GM12878 (cell line): ENCODE results near the gene CABLES1.

ENCODE experiments used
- CREB1 ChIP-seq: IDR thresholded peaks from 2 replicates; pipeline ENCODE4 v1.6.1; 2012; ENCODE audit warnings: low read depth, mild to moderate bottlenecking, inconsistent platforms
- EZH2 ChIP-seq: IDR thresholded peaks from 2 replicates; pipeline ENCODE4 v1.6.1; 2012; ENCODE audit warnings: low read depth, mild to moderate bottlenecking, control low read depth, inconsistent platforms, low read length, borderline replicate concordance; ENCODE audit not compliant: control insufficient read depth
- FOS ChIP-seq: IDR thresholded peaks from 3 replicates; pipeline ENCODE4 v1.6.1; 2011; ENCODE audit warnings: borderline replicate concordance; ENCODE audit not compliant: insufficient read length; ENCODE audit errors: extremely low read depth
- SRF ChIP-seq, 2 experiments: IDR thresholded peaks; 2 replicates each; pipeline ENCODE4 v1.6.1; 2011; ENCODE audit warnings: low read depth in 2 of 2, low read length in 2 of 2, mild to moderate bottlenecking in 1 of 2, moderate library complexity in 1 of 2
- TF ChIP-seq, protein P1 (sequence below): IDR thresholded peaks from 2 replicates; pipeline ENCODE4 v1.6.1; 2011; ENCODE audit warnings: low read depth, mild to moderate bottlenecking, low read length, moderate library complexity, borderline replicate concordance; ENCODE audit errors: extremely low read depth
- TF ChIP-seq, protein P2 (sequence below), 3 experiments: IDR thresholded peaks in 2 of 3; conservative IDR thresholded peaks in 1 of 3; 2 replicates each; pipeline ENCODE4 v1.5.1; 2011; ENCODE audit warnings: low read depth in 3 of 3, low read length in 3 of 3, mild to moderate bottlenecking in 3 of 3, control low read depth in 2 of 3, moderate library complexity in 2 of 3, inconsistent platforms in 1 of 3, mixed read lengths in 1 of 3; ENCODE audit not compliant: control insufficient read depth in 2 of 3, insufficient read depth in 1 of 3; ENCODE audit errors: extremely low read depth in 1 of 3
- TF ChIP-seq, protein P3 (sequence below): fragments of 450-650 bp; IDR thresholded peaks from 2 replicates; pipeline ENCODE4 v1.6.1; 2017; ENCODE audit warnings: mild to moderate bottlenecking
- TF ChIP-seq, protein P4 (sequence below): IDR thresholded peaks from 2 replicates; pipeline ENCODE4 v1.6.1; 2012; ENCODE audit warnings: low read depth, low read length, improper control_type of control experiment

DNA sequence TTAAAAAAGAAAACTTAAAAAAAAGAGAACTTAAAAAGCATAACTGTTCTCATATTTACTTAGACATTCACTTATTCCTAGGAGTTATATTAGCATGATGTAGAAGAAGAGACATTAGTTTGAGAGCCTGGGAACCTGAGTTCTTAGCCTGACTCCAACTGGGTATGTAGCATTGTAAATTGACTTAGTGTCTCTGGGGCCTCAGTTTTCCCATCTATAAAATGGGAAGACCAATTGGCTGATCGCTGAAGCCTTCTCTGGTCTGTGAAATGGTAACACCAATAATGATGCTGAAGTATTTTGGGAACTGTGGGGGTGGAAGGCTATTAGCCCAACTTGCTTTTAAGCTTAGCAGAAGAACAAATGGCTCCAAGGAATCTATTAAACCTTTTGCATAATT lies 55.9 kb downstream of the CABLES1 start:
- TF ChIP-seq, protein P1, sequence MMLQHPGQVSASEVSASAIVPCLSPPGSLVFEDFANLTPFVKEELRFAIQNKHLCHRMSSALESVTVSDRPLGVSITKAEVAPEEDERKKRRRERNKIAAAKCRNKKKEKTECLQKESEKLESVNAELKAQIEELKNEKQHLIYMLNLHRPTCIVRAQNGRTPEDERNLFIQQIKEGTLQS = no peak
- TF ChIP-seq SRF (IDR thresholded peaks at IDR 0.05; ENCODE audit: low read depth in 2 of 2, low read length in 2 of 2) = no peak
- TF ChIP-seq, protein P2, sequence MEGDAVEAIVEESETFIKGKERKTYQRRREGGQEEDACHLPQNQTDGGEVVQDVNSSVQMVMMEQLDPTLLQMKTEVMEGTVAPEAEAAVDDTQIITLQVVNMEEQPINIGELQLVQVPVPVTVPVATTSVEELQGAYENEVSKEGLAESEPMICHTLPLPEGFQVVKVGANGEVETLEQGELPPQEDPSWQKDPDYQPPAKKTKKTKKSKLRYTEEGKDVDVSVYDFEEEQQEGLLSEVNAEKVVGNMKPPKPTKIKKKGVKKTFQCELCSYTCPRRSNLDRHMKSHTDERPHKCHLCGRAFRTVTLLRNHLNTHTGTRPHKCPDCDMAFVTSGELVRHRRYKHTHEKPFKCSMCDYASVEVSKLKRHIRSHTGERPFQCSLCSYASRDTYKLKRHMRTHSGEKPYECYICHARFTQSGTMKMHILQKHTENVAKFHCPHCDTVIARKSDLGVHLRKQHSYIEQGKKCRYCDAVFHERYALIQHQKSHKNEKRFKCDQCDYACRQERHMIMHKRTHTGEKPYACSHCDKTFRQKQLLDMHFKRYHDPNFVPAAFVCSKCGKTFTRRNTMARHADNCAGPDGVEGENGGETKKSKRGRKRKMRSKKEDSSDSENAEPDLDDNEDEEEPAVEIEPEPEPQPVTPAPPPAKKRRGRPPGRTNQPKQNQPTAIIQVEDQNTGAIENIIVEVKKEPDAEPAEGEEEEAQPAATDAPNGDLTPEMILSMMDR (IDR thresholded peaks at IDR 0.05 in 2 of 3, conservative IDR thresholded peaks at IDR 0.05 in 1 of 3; ENCODE audit: control insufficient read depth in 2 of 3, extremely low read depth in 1 of 3, insufficient read depth in 1 of 3, low read depth in 3 of 3, low read length in 3 of 3) = no peak
- TF ChIP-seq CREB1 = no peak
- TF ChIP-seq, protein P3, sequence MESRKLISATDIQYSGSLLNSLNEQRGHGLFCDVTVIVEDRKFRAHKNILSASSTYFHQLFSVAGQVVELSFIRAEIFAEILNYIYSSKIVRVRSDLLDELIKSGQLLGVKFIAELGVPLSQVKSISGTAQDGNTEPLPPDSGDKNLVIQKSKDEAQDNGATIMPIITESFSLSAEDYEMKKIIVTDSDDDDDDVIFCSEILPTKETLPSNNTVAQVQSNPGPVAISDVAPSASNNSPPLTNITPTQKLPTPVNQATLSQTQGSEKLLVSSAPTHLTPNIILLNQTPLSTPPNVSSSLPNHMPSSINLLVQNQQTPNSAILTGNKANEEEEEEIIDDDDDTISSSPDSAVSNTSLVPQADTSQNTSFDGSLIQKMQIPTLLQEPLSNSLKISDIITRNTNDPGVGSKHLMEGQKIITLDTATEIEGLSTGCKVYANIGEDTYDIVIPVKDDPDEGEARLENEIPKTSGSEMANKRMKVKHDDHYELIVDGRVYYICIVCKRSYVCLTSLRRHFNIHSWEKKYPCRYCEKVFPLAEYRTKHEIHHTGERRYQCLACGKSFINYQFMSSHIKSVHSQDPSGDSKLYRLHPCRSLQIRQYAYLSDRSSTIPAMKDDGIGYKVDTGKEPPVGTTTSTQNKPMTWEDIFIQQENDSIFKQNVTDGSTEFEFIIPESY = no peak
- TF ChIP-seq FOS = no peak
- TF ChIP-seq, protein P4, sequence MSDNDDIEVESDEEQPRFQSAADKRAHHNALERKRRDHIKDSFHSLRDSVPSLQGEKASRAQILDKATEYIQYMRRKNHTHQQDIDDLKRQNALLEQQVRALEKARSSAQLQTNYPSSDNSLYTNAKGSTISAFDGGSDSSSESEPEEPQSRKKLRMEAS = no peak
- no peak for TF ChIP-seq EZH2
